HFF-Myc (cell line): ENCODE results near the gene MSLN.

Experiments used
- DNase-seq: peaks from one replicate; pipeline ENCODE4 v3.0.0-alpha.2; 2011; ENCODE audit warnings: low read depth; ENCODE audit errors: extremely low read depth
- H3K4me3 ChIP-seq: replicated peaks from 2 replicates; pipeline ENCODE4 v1.5.1; 2011; ENCODE audit warnings: low read depth, mild to moderate bottlenecking, control low read depth, low read length
- CTCF ChIP-seq: IDR thresholded peaks from 2 replicates; pipeline ENCODE4 v1.5.1; 2012; ENCODE audit warnings: mild to moderate bottlenecking, low read depth, low read length, control low read depth; ENCODE audit errors: missing control alignments

The MSLN gene

GRCh38 chr16:727291-727977 is 33.1 kb upstream of the MSLN start:
- TF ChIP-seq CTCF: no peak
- peak overlapping the region; percentile 88 for H3K4me3 ChIP-seq
- no peak for DNase-seq

GRCh38 chr16:728131-728889 is 32.2 kb upstream of the MSLN start:
- no peak for TF ChIP-seq CTCF
- DNase-seq: no peak
- H3K4me3 ChIP-seq: peak overlapping the region; percentile 88

GRCh38 chr16:728890-729744 is 31.4 kb upstream of the MSLN start:
- DNase-seq: no peak
- TF ChIP-seq CTCF: no peak
- H3K4me3 ChIP-seq: peak overlapping the region; percentile 88

- DNase-seq: no peak
- H3K4me3 ChIP-seq: peak overlapping the region; percentile 88
- no peak for TF ChIP-seq CTCF
Observed at GRCh38 chr16:729768-730665, 30.5 kb upstream of the MSLN start.

- no peak overlapping the region for H3K4me3 ChIP-seq
- no peak for TF ChIP-seq CTCF
- no peak for DNase-seq
Observed at GRCh38 chr16:730666-731509, 29.6 kb upstream of the MSLN start.

GRCh38 chr16:732332-732731 is 28.2 kb upstream of the MSLN start:
- H3K4me3 ChIP-seq: no peak overlapping the region
- no peak for TF ChIP-seq CTCF
- no peak for DNase-seq
